Measurements from ENCODE around the gene DLGAP1.

The DLGAP1 gene

DNA sequence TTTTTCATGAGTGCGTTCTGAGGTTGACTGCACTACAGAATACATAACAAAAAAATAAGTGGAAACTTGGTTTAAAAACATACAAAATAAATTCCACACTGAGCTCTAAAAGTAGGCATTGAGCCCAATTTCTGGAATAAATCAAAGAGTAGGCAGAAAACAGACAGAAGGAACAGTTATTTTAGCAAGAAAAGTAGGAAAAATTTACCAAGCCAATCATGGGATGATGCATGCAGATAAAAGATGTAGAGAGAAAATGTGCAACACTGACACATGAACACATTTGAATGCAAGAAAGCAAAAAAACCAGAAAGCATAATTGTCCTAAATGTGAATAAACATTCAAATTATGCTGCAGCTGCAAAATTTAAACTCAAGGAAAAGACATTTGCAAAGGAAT, 308.3 kb downstream of the DLGAP1 start:
- Histone ChIP-seq H3K27ac (ENCODE audit: extremely low read depth, low read depth, low read length) (no peak overlapping the region), H3K9me3 (ENCODE audit: control insufficient read depth, insufficient read depth, low read depth, low read length) (no peaks in the 10 kb centered on the region), H3K4me1 (ENCODE audit: control insufficient read depth, insufficient read depth, low read length) (no peaks in the 10 kb centered on the region), H3K4me3 (ENCODE audit: low read depth, low read length) (no peak overlapping the region), H3K36me3 (ENCODE audit: control insufficient read depth in 2 of 2, insufficient read depth in 1 of 2, low read length in 2 of 2) (no peaks in the 10 kb centered on the region)
- ChIA-PET CTCF (interaction anchor here (0.6 to 0.7 kb wide), 2 partner anchors 309 to 919 kb away, joined by 3 read pairs; no protein-coding TSS in a partner anchor), POLR2A (no interaction called here)
- TF ChIP-seq ZNF76 (tag by site-specific recombination; IDR thresholded peaks at IDR 0.05; ENCODE audit: borderline replicate concordance, low read depth) = no peak
- TF ChIP-seq, protein P1, sequence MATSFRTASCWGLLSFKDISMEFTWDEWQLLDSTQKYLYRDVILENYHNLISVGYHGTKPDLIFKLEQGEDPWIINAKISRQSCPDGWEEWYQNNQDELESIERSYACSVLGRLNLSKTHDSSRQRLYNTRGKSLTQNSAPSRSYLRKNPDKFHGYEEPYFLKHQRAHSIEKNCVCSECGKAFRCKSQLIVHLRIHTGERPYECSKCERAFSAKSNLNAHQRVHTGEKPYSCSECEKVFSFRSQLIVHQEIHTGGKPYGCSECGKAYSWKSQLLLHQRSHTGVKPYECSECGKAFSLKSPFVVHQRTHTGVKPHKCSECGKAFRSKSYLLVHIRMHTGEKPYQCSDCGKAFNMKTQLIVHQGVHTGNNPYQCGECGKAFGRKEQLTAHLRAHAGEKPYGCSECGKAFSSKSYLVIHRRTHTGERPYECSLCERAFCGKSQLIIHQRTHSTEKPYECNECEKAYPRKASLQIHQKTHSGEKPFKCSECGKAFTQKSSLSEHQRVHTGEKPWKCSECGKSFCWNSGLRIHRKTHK (tag by site-specific recombination; IDR thresholded peaks at IDR 0.05) = no peak

DNA sequence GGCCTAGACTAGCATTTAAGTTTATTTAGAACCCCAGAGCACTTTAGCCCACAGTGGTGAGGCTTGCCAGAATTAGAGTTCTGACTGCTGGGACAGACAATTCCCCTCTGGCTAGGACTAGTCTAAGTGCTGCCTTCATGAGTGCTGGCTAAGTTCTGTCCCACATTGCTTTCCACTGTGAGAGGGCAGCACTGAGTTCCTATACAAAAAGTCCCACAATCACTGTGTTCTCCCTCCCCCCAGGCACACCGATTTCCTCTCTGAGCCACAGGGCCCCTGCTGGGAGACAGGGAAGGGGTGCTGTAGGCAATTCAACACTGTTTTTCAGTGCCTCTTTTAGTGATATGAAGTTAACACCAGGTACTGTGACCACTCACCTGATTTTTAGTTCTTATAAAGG, 310.9 kb downstream of the DLGAP1 start:
- CTCF ChIA-PET = interaction anchor here (0.6 kb wide), 1 partner anchor 21 kb away, joined by 3 read pairs; no protein-coding TSS in a partner anchor

DNA sequence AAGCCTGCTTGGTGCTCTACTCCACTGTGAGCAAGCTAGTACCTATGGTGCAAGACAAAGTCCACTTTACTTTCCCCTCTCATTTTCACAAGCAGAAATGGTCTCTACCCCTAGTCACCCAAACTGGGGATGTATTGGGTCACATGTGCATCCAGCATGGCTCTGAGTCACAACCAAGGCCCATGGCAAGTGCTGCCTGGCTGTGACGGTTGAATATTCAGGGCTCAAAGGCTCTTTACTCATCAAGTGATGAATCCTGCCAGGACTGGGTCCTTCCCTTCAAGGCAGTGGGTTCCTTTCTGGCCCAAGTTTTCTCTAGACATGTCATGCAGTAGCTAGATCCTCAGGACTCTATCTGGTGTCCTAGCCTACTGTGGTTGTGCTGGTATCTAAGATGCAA, 311.5 kb downstream of the DLGAP1 start:
- H3K4me3 ChIP-seq (ENCODE audit: low read depth, low read length) = no peak overlapping the region
- H3K36me3 ChIP-seq (ENCODE audit: control insufficient read depth in 2 of 2, insufficient read depth in 1 of 2, low read length in 2 of 2) = no peaks in the 10 kb centered on the region
- H3K27ac ChIP-seq (ENCODE audit: extremely low read depth, low read depth, low read length) = no peak overlapping the region
- CTCF ChIA-PET = interaction anchor here (0.7 kb wide), 1 partner anchor 98 kb away, joined by 3 read pairs; no protein-coding TSS in a partner anchor
- POLR2A ChIA-PET = no interaction called here
- H3K9me3 ChIP-seq (ENCODE audit: control insufficient read depth, insufficient read depth, low read depth, low read length) = no peaks in the 10 kb centered on the region
- no peaks in the 10 kb centered on the region for H3K4me1 ChIP-seq (ENCODE audit: control insufficient read depth, insufficient read depth, low read length)
- TF ChIP-seq, protein P2, sequence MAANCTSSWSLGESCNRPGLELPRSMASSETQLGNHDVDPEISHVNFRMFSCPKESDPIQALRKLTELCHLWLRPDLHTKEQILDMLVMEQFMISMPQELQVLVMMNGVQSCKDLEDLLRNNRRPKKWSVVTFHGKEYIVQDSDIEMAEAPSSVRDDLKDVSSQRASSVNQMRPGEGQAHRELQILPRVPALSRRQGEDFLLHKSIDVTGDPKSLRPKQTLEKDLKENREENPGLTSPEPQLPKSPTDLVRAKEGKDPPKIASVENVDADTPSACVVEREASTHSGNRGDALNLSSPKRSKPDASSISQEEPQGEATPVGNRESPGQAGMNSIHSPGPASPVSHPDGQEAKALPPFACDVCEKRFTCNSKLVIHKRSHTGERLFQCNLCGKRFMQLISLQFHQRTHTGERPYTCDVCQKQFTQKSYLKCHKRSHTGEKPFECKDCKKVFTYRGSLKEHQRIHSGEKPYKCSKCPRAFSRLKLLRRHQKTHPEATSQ (tag by site-specific recombination; IDR thresholded peaks at IDR 0.05) = no peak
- TF ChIP-seq, protein P3, sequence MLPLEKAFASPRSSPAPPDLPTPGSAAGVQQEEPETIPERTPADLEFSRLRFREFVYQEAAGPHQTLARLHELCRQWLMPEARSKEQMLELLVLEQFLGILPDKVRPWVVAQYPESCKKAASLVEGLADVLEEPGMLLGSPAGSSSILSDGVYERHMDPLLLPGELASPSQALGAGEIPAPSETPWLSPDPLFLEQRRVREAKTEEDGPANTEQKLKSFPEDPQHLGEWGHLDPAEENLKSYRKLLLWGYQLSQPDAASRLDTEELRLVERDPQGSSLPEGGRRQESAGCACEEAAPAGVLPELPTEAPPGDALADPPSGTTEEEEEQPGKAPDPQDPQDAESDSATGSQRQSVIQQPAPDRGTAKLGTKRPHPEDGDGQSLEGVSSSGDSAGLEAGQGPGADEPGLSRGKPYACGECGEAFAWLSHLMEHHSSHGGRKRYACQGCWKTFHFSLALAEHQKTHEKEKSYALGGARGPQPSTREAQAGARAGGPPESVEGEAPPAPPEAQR (tag by site-specific recombination; IDR thresholded peaks at IDR 0.05) = no peak
- TF ChIP-seq, protein P4, sequence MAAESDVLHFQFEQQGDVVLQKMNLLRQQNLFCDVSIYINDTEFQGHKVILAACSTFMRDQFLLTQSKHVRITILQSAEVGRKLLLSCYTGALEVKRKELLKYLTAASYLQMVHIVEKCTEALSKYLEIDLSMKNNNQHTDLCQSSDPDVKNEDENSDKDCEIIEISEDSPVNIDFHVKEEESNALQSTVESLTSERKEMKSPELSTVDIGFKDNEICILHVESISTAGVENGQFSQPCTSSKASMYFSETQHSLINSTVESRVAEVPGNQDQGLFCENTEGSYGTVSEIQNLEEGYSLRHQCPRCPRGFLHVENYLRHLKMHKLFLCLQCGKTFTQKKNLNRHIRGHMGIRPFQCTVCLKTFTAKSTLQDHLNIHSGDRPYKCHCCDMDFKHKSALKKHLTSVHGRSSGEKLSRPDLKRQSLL (tag by site-specific recombination; IDR thresholded peaks at IDR 0.05) = no peak
- no peak for TF ChIP-seq MYNN (tag by site-specific recombination; IDR thresholded peaks at IDR 0.05; ENCODE audit: borderline replicate concordance)
- TF ChIP-seq, protein P5, sequence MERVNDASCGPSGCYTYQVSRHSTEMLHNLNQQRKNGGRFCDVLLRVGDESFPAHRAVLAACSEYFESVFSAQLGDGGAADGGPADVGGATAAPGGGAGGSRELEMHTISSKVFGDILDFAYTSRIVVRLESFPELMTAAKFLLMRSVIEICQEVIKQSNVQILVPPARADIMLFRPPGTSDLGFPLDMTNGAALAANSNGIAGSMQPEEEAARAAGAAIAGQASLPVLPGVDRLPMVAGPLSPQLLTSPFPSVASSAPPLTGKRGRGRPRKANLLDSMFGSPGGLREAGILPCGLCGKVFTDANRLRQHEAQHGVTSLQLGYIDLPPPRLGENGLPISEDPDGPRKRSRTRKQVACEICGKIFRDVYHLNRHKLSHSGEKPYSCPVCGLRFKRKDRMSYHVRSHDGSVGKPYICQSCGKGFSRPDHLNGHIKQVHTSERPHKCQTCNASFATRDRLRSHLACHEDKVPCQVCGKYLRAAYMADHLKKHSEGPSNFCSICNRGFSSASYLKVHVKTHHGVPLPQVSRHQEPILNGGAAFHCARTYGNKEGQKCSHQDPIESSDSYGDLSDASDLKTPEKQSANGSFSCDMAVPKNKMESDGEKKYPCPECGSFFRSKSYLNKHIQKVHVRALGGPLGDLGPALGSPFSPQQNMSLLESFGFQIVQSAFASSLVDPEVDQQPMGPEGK (tag by site-specific recombination; IDR thresholded peaks at IDR 0.05) = no peak

More for the DNA sequence above, 310.9 kb downstream of the DLGAP1 start:
- TF ChIP-seq ZNF792 (tag by site-specific recombination; IDR thresholded peaks at IDR 0.05) (no peak), ZNF16 (tag by site-specific recombination; IDR thresholded peaks at IDR 0.05; ENCODE audit: low read depth) (no peak), BCL11A (tag by site-specific recombination; IDR thresholded peaks at IDR 0.05; ENCODE audit: low read depth) (no peak), ZFHX2 (tag by site-specific recombination; conservative IDR thresholded peaks at IDR 0.05) (no peak), ZNF555 (tag by site-specific recombination; conservative IDR thresholded peaks at IDR 0.05) (no peak), ZNF211 (tag by site-specific recombination; IDR thresholded peaks at IDR 0.05; ENCODE audit: low read depth) (no peak), ZBTB1 (tag by site-specific recombination; IDR thresholded peaks at IDR 0.05) (no peak), ZBTB20 (tag by site-specific recombination; IDR thresholded peaks at IDR 0.05) (no peak), ZNF121 (tag by site-specific recombination; IDR thresholded peaks at IDR 0.05) (no peak), ZNF501 (tag by site-specific recombination; IDR thresholded peaks at IDR 0.05) (no peak)
- TF ChIP-seq, protein P6, sequence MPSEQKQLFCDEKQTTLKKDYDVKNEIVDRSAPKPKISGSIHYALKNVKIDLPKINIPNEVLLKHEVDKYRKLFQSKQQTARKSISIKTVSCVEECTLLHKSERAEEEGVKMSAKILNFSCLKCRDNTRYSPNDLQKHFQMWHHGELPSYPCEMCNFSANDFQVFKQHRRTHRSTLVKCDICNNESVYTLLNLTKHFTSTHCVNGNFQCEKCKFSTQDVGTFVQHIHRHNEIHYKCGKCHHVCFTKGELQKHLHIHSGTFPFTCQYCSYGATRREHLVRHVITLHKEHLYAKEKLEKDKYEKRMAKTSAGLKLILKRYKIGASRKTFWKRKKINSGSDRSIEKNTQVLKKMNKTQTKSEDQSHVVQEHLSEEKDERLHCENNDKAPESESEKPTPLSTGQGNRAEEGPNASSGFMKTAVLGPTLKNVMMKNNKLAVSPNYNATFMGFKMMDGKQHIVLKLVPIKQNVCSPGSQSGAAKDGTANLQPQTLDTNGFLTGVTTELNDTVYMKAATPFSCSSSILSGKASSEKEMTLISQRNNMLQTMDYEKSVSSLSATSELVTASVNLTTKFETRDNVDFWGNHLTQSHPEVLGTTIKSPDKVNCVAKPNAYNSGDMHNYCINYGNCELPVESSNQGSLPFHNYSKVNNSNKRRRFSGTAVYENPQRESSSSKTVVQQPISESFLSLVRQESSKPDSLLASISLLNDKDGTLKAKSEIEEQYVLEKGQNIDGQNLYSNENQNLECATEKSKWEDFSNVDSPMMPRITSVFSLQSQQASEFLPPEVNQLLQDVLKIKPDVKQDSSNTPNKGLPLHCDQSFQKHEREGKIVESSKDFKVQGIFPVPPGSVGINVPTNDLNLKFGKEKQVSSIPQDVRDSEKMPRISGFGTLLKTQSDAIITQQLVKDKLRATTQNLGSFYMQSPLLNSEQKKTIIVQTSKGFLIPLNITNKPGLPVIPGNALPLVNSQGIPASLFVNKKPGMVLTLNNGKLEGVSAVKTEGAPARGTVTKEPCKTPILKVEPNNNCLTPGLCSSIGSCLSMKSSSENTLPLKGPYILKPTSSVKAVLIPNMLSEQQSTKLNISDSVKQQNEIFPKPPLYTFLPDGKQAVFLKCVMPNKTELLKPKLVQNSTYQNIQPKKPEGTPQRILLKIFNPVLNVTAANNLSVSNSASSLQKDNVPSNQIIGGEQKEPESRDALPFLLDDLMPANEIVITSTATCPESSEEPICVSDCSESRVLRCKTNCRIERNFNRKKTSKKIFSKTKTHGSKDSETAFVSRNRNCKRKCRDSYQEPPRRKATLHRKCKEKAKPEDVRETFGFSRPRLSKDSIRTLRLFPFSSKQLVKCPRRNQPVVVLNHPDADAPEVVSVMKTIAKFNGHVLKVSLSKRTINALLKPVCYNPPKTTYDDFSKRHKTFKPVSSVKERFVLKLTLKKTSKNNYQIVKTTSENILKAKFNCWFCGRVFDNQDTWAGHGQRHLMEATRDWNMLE (tag by site-specific recombination; conservative IDR thresholded peaks at IDR 0.05; ENCODE audit: low read depth) = no peak
- TF ChIP-seq, protein P7, sequence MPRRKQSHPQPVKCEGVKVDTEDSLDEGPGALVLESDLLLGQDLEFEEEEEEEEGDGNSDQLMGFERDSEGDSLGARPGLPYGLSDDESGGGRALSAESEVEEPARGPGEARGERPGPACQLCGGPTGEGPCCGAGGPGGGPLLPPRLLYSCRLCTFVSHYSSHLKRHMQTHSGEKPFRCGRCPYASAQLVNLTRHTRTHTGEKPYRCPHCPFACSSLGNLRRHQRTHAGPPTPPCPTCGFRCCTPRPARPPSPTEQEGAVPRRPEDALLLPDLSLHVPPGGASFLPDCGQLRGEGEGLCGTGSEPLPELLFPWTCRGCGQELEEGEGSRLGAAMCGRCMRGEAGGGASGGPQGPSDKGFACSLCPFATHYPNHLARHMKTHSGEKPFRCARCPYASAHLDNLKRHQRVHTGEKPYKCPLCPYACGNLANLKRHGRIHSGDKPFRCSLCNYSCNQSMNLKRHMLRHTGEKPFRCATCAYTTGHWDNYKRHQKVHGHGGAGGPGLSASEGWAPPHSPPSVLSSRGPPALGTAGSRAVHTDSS (tag by site-specific recombination; IDR thresholded peaks at IDR 0.05) = no peak
- no peak overlapping the region for H3K4me3 ChIP-seq (ENCODE audit: low read depth, low read length)
- POLR2A ChIA-PET = no interaction called here
- H3K4me1 ChIP-seq (ENCODE audit: control insufficient read depth, insufficient read depth, low read length) = no peaks in the 10 kb centered on the region
- H3K36me3 ChIP-seq (ENCODE audit: control insufficient read depth in 2 of 2, insufficient read depth in 1 of 2, low read length in 2 of 2) = no peaks in the 10 kb centered on the region
- no peak overlapping the region for H3K27ac ChIP-seq (ENCODE audit: extremely low read depth, low read depth, low read length)
- no peaks in the 10 kb centered on the region for H3K9me3 ChIP-seq (ENCODE audit: control insufficient read depth, insufficient read depth, low read depth, low read length)
